BLaER1 (cell line): Measurements from ENCODE around the gene STXBP3.

Experiments
- H3K27ac ChIP-seq: shearing (Covaris generic); formaldehyde crosslinking; 2 replicates; pipeline ENCODE4 v1.8.1; 2022
- H3K27me3 ChIP-seq: shearing (Covaris generic); formaldehyde crosslinking; 2 replicates; pipeline ENCODE4 v1.8.1; 2022
- H3K36me3 ChIP-seq: shearing (Covaris generic); formaldehyde crosslinking; 2 replicates; pipeline ENCODE4 v1.8.1; 2022
- H3K4me1 ChIP-seq: shearing (Covaris generic); formaldehyde crosslinking; 2 replicates; pipeline ENCODE4 v1.8.1; 2022
- H3K4me2 ChIP-seq: shearing (Covaris generic); formaldehyde crosslinking; 2 replicates; pipeline ENCODE4 v1.8.1; 2022
- H3K4me3 ChIP-seq: shearing (Covaris generic); formaldehyde crosslinking; 2 replicates; pipeline ENCODE4 v1.8.1; 2022
- H3K9ac ChIP-seq: shearing (Covaris generic); formaldehyde crosslinking; 2 replicates; pipeline ENCODE4 v1.8.1; 2022
- H3K9me3 ChIP-seq: shearing (Covaris generic); formaldehyde crosslinking; 2 replicates; pipeline ENCODE4 v1.8.1; 2022
- H4K20me1 ChIP-seq: shearing (Covaris generic); formaldehyde crosslinking; 2 replicates; pipeline ENCODE4 v1.8.1; 2022
- Cebpa-rat ChIP-seq: shearing (Covaris generic); IDR thresholded peaks from 2 replicates; pipeline ENCODE4 v1.8.1; 2022

Gene STXBP3

GRCh38 chr1:108851567-108851966 is 105.1 kb downstream of the STXBP3 start:
- no peak for TF ChIP-seq Cebpa-rat
- no peaks in the 10 kb centered on the region for H3K36me3 ChIP-seq
- H3K27me3 ChIP-seq, result no peaks in the 10 kb centered on the region
- no peak overlapping the region; the same call in 1 of the 2 replicates for H3K9ac ChIP-seq
- no peaks in the 10 kb centered on the region for H3K9me3 ChIP-seq
- H4K20me1 ChIP-seq, result no peaks in the 10 kb centered on the region
- peak overlapping the region; percentile 79 for H3K27ac ChIP-seq
- H3K4me2 ChIP-seq, result peak overlapping the region; percentile 73
- H3K4me3 ChIP-seq, result no peak overlapping the region
- peaks cover 65% of the 10 kb centered on the region for H3K4me1 ChIP-seq

- Histone ChIP-seq H3K27ac (peak overlapping the region; percentile 79), H3K4me3 (peak overlapping the region; percentile 22; the same call in 1 of the 2 replicates), H3K9me3 (no peaks in the 10 kb centered on the region), H3K4me1 (peaks cover 65% of the 10 kb centered on the region), H3K9ac (peak overlapping the region; percentile 57), H3K27me3 (no peaks in the 10 kb centered on the region), H3K4me2 (peak overlapping the region; percentile 73), H4K20me1 (no peaks in the 10 kb centered on the region), H3K36me3 (no peaks in the 10 kb centered on the region)
- no peak for TF ChIP-seq Cebpa-rat
Measured at GRCh38 chr1:108852221-108852975, 105.9 kb downstream of the STXBP3 start.

GRCh38 chr1:108854221-108855019 is 107.9 kb downstream of the STXBP3 start:
- no peak for TF ChIP-seq Cebpa-rat
- 0 out of 2 replicates have a peak overlapping the region, but pooled peaks have one; percentile 73 for H3K4me2 ChIP-seq
- H3K27ac ChIP-seq, result peak overlapping the region; percentile 79
- no peak overlapping the region for H3K4me3 ChIP-seq
- no peaks in the 10 kb centered on the region for H3K9me3 ChIP-seq
- no peaks in the 10 kb centered on the region for H4K20me1 ChIP-seq
- H3K36me3 ChIP-seq, result no peaks in the 10 kb centered on the region
- peaks cover 49% of the 10 kb centered on the region for H3K4me1 ChIP-seq
- H3K27me3 ChIP-seq, result no peaks in the 10 kb centered on the region
- no peak overlapping the region for H3K9ac ChIP-seq

- H3K9ac ChIP-seq, result no peak within 1 kb of the TSS
- no peak within 1 kb of the TSS for H3K27ac ChIP-seq
- peaks cover 23% of the 10 kb centered on the region for H3K4me1 ChIP-seq
- H3K9me3 ChIP-seq, result no peaks in the 10 kb centered on the region
- no peaks in the 10 kb centered on the region for H3K27me3 ChIP-seq
- no peak within 1 kb of the TSS for H3K4me3 ChIP-seq
- no peak for TF ChIP-seq Cebpa-rat
- no peaks in the 10 kb centered on the region for H3K36me3 ChIP-seq
- H3K4me2 ChIP-seq, result no peak within 1 kb of the TSS
- no peaks in the 10 kb centered on the region for H4K20me1 ChIP-seq
Measured at GRCh38 chr1:108856994-108857393, 110.5 kb downstream of the STXBP3 start, which contains the start of gene AKNAD1. AKNAD1 (minus strand) TSS chr1:108857094; CDS start chr1:108852664, 4,430 bp downstream.

- H3K4me2 ChIP-seq, result no peak overlapping the region
- no peaks in the 10 kb centered on the region for H4K20me1 ChIP-seq
- no peak overlapping the region for H3K4me3 ChIP-seq
- H3K27ac ChIP-seq, result no peak overlapping the region
- no peaks in the 10 kb centered on the region for H3K36me3 ChIP-seq
- no peak overlapping the region for H3K9ac ChIP-seq
- TF ChIP-seq Cebpa-rat, result no peak
- no peaks in the 10 kb centered on the region for H3K9me3 ChIP-seq
- H3K27me3 ChIP-seq, result no peaks in the 10 kb centered on the region
- H3K4me1 ChIP-seq, result peaks cover 18% of the 10 kb centered on the region
Measured at GRCh38 chr1:108858230-108858950, 111.9 kb downstream of the STXBP3 start.
